OCI-LY7 (cell line): ENCODE measurements around the gene SLCO4A1. TPM values are rescaled to one million over a fixed set of nuclear protein-coding genes. Genes with fewer than 3 reads are reported as not detected.

Source experiments
- BruUV-seq: library from RNA; stranded (reverse); fragments of 400-500 nt; replicated peaks from 2 replicates; lab custom pipeline; 2021; lab: Mats Ljungman, UMichigan
- CTCF ChIA-PET: fragments of 300-600 bp; sonication (Branson Sonifier 250); formaldehyde crosslinking; loops from one replicate; lab custom pipeline; 2022; ENCODE audit warnings: antibody characterized with exemption; ENCODE audit not compliant: unreplicated experiment; lab: Charles Lee
- POLR2A ChIA-PET: fragments of 300-600 bp; sonication (Branson Sonifier 250); formaldehyde crosslinking; loops from one replicate; lab custom pipeline; 2022; ENCODE audit warnings: antibody characterized with exemption; lab: Charles Lee
- DNase-seq: peaks from one replicate; pipeline ENCODE4 v3.0.0-alpha.2; 2015; ENCODE audit warnings: low spot score
- H2AFZ ChIP-seq: fragments of 200-600 bp; sonication (generic), shearing (Covaris generic); 2 replicates; pipeline ENCODE4 v1.6.1; 2014; ENCODE audit warnings: mild to moderate bottlenecking, antibody characterized with exemption, low read length, moderate library complexity
- H3K27ac ChIP-seq: fragments of 200-600 bp; sonication (generic); 2 replicates; pipeline ENCODE4 v1.5.1; 2014; ENCODE audit warnings: mixed run types, low read depth, mild to moderate bottlenecking, moderate library complexity, low read length, inconsistent platforms; ENCODE audit not compliant: poor library complexity, severe bottlenecking
- H3K36me3 ChIP-seq: fragments of 200-600 bp; sonication (generic); 2 replicates; pipeline ENCODE4 v1.6.1; 2014; ENCODE audit warnings: mild to moderate bottlenecking, antibody characterized with exemption, low read length, moderate library complexity, mixed read lengths; ENCODE audit not compliant: insufficient read depth
- H3K4me1 ChIP-seq: fragments of 200-600 bp; sonication (generic); 2 replicates; pipeline ENCODE4 v1.5.1; 2014; ENCODE audit warnings: mild to moderate bottlenecking, low read length; ENCODE audit not compliant: insufficient read depth, poor library complexity, severe bottlenecking
- H3K4me2 ChIP-seq: fragments of 200-600 bp; sonication (generic); 2 replicates; pipeline ENCODE4 v1.6.1; 2014; ENCODE audit warnings: mild to moderate bottlenecking, low read length
- H3K4me3 ChIP-seq: fragments of 200-600 bp; sonication (generic); 2 replicates; pipeline ENCODE4 v1.5.1; 2014; ENCODE audit warnings: mild to moderate bottlenecking, low read depth, low read length; ENCODE audit not compliant: poor library complexity, severe bottlenecking
- H3K79me2 ChIP-seq: fragments of 200-600 bp; sonication (generic); 2 replicates; pipeline ENCODE4 v1.6.1; 2016; ENCODE audit warnings: low read depth, mild to moderate bottlenecking, low read length, moderate library complexity, mixed read lengths; ENCODE audit not compliant: insufficient read depth
- H3K9me2 ChIP-seq: fragments of 200-600 bp; sonication (generic); 2 replicates; pipeline ENCODE4 v1.6.1; 2016; ENCODE audit warnings: mild to moderate bottlenecking, low read length, mixed read lengths; ENCODE audit not compliant: insufficient read depth
- H3K9me3 ChIP-seq: fragments of 200-600 bp; sonication (generic); 2 replicates; pipeline ENCODE4 v1.6.1; 2014; ENCODE audit warnings: mild to moderate bottlenecking, mixed run types, low read length, mixed read lengths
- H4K20me1 ChIP-seq: fragments of 200-600 bp; sonication (generic); 2 replicates; pipeline ENCODE4 v1.6.1; 2014; ENCODE audit warnings: mild to moderate bottlenecking, antibody characterized with exemption, low read length, moderate library complexity, mixed read lengths; ENCODE audit not compliant: insufficient read depth
- EZH2phosphoT487 ChIP-seq: fragments of 200-600 bp; sonication (generic); IDR thresholded peaks from 2 replicates; pipeline ENCODE4 v1.6.1; 2018; ENCODE audit warnings: low read depth, borderline replicate concordance, mild to moderate bottlenecking, mixed run types, antibody characterized with exemption, low read length, moderate library complexity, mixed read lengths
- intact Hi-C: fragments of 100-400 bp; cut with micrococcal nuclease; formaldehyde crosslinking; loops from one replicate; pipeline ENCODE4 v1.10.0; 2022; ENCODE audit not compliant: unreplicated experiment
- total RNA-seq, 2 experiments: library from RNA; depleted of rRNA in 1 of 2; stranded (reverse); fragments of >200 nt in 1 of 2; shearing (Covaris generic) in 1 of 2; gene quantifications; 2 replicates each; pipeline ENCODE4 v1.2.3, GENCODE V29; 2014 to 2022
- TF ChIP-seq, protein P1 (sequence below): fragments of 200-600 bp; sonication (generic); conservative IDR thresholded peaks from 2 replicates; pipeline ENCODE4 v1.5.1; 2014; ENCODE audit warnings: mild to moderate bottlenecking, antibody characterized with exemption, low read length, moderate library complexity, mixed read lengths

Gene SLCO4A1
- total RNA-seq, 2 experiments from 2014 or later, result 34.3 to 52.4 TPM

DNA sequence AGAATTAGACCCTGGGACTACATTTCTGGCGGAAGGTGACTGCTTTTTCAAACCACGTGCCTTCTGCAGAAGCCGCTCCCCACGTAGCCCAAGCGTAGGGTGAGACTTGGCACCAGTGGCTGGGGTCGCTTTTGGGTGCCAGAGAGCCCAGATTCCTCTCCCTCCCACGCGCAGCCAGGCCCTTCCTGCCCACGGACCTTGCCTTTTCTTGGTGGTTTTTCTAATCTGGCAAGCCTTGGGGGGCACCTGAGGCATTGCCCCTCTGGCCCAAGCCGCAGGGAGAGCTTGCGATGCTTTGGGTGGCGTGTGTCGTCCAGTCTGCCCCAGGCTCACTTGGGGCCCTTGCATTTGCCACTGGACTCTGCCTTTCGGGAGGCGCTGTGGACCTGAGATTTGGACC lies 3.3 kb downstream of the SLCO4A1 start:
- Histone ChIP-seq H3K4me2 (peak overlapping the region; percentile 63), H3K4me1 (peaks cover 66% of the 10 kb centered on the region), H2AFZ (no peak overlapping the region), H3K79me2 (peaks cover 60% of the 10 kb centered on the region), H3K9me3 (no peaks in the 10 kb centered on the region), H3K27ac (no peak overlapping the region), H3K4me3 (no peak overlapping the region), H3K9me2 (no peaks in the 10 kb centered on the region), H3K36me3 (peaks cover 46% of the 10 kb centered on the region; the same call in 1 of the 2 replicates), H4K20me1 (peaks cover 10% of the 10 kb centered on the region; the same call in 1 of the 2 replicates)
- ChIA-PET CTCF (no interaction called here), POLR2A (no interaction called here)
- no peak for DNase-seq
- TF ChIP-seq, protein P1, sequence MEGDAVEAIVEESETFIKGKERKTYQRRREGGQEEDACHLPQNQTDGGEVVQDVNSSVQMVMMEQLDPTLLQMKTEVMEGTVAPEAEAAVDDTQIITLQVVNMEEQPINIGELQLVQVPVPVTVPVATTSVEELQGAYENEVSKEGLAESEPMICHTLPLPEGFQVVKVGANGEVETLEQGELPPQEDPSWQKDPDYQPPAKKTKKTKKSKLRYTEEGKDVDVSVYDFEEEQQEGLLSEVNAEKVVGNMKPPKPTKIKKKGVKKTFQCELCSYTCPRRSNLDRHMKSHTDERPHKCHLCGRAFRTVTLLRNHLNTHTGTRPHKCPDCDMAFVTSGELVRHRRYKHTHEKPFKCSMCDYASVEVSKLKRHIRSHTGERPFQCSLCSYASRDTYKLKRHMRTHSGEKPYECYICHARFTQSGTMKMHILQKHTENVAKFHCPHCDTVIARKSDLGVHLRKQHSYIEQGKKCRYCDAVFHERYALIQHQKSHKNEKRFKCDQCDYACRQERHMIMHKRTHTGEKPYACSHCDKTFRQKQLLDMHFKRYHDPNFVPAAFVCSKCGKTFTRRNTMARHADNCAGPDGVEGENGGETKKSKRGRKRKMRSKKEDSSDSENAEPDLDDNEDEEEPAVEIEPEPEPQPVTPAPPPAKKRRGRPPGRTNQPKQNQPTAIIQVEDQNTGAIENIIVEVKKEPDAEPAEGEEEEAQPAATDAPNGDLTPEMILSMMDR, result no peak
- no peak for TF ChIP-seq EZH2phosphoT487
- intact Hi-C loops, result no loop called here
- no TSS peak for BruUV-seq

DNA sequence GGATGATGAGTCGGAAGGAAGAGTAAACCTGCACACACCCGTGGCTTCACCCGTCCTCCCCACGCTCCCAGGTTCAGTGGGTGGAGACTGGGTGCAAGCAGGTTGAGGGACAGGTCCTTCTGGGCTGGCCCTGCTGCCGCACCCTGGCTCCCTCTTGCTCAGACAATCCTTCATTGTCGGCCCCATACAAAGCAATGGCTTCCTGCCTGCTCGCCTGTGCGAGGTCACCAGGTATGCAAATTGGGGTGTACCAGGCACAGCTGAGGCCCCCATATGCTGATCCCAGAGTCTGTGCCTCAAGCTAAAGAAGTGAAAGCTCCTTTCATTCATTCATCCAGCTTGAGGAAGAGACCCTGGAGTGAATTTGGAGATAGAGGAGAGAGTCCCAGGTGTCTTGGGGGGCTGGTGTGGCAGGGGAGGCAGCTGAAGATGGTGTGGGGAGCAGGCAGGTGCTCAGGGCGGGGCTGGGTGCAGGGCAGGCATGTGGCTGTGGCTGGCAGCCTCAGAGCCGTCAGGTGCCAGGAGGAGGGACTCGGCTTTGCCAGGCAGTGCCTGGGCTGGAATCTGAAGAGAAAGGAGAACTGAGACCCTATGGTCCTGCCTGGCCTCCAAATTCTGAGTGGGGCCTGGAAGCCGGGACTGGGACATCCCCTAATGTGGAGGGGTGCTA lies 4.7 kb downstream of the SLCO4A1 start:
- Histone ChIP-seq H3K9me2 (no peaks in the 10 kb centered on the region), H3K9me3 (no peaks in the 10 kb centered on the region), H3K4me2 (peak overlapping the region; percentile 63), H2AFZ (no peak overlapping the region), H3K27ac (peak overlapping the region; percentile 11), H3K4me1 (peaks cover 65% of the 10 kb centered on the region), H3K36me3 (peaks cover 54% of the 10 kb centered on the region; the same call in 1 of the 2 replicates), H3K4me3 (peak overlapping the region; percentile 40), H4K20me1 (peaks cover 10% of the 10 kb centered on the region; the same call in 1 of the 2 replicates), H3K79me2 (peaks cover 69% of the 10 kb centered on the region)
- CTCF ChIA-PET, result no interaction called here
- peak; percentile 55 for DNase-seq
- POLR2A ChIA-PET, result interaction anchor here (1.2 kb wide), 1 partner anchor 23 kb away, joined by 3 read pairs; no protein-coding TSS in a partner anchor
- BruUV-seq, result no TSS peak
- intact Hi-C loops, result no loop called here
- no peak for TF ChIP-seq EZH2phosphoT487
- TF ChIP-seq, protein P1, result no peak
